H9 (cell line): Measurements from ENCODE around the gene PLXNA4. TPM values are rescaled to one million over a fixed set of nuclear protein-coding genes. Genes with fewer than 3 reads are reported as not detected.

ENCODE experiments used
- DNase-seq: peaks from one replicate; pipeline ENCODE4 v3.0.0-alpha.2; 2017
- H2AFZ ChIP-seq: one replicate; pipeline ENCODE4 v1.6.1; 2013; ENCODE audit warnings: mild to moderate bottlenecking, low read length, control low read depth, moderate library complexity
- H2AK5ac ChIP-seq: 2 replicates; pipeline ENCODE4 v1.6.1; 2013; ENCODE audit warnings: low read length, control low read depth, mixed read lengths; ENCODE audit not compliant: insufficient read length
- H2BK120ac ChIP-seq: one replicate; pipeline ENCODE4 v1.6.1; 2013; ENCODE audit warnings: low read depth, mild to moderate bottlenecking, low read length, control low read depth, inconsistent platforms; ENCODE audit not compliant: poor library complexity, severe bottlenecking
- H2BK12ac ChIP-seq: 2 replicates; pipeline ENCODE4 v1.6.1; 2013; ENCODE audit warnings: low read length, control low read depth, mixed read lengths, low read depth; ENCODE audit not compliant: insufficient read length
- H2BK15ac ChIP-seq: 2 replicates; pipeline ENCODE4 v1.6.1; 2013; ENCODE audit warnings: low read depth, low read length, control low read depth
- H2BK20ac ChIP-seq: one replicate; pipeline ENCODE4 v1.6.1; 2013; ENCODE audit warnings: low read depth, mild to moderate bottlenecking, low read length, control low read depth, inconsistent platforms; ENCODE audit not compliant: poor library complexity, severe bottlenecking
- H2BK5ac ChIP-seq: 2 replicates; pipeline ENCODE4 v1.6.1; 2013; ENCODE audit warnings: low read length, control low read depth, mixed read lengths; ENCODE audit not compliant: insufficient read length
- H3K14ac ChIP-seq: 2 replicates; pipeline ENCODE4 v1.6.1; 2013; ENCODE audit warnings: low read length, control low read depth; ENCODE audit not compliant: insufficient read depth
- H3K18ac ChIP-seq: 2 replicates; pipeline ENCODE4 v1.6.1; 2013; ENCODE audit warnings: low read depth, mild to moderate bottlenecking, mixed read lengths, low read length, control low read depth; ENCODE audit not compliant: insufficient read length
- H3K23ac ChIP-seq: 2 replicates; pipeline ENCODE4 v1.6.1; 2013; ENCODE audit warnings: low read length, control low read depth, mixed read lengths, low read depth; ENCODE audit not compliant: insufficient read length
- H3K23me2 ChIP-seq: 2 replicates; pipeline ENCODE4 v1.6.1; 2013; ENCODE audit warnings: low read depth, mild to moderate bottlenecking, mixed read lengths, low read length, control low read depth; ENCODE audit not compliant: insufficient read length, poor library complexity, severe bottlenecking
- H3K27ac ChIP-seq: 2 replicates; pipeline ENCODE4 v1.5.1; 2013; ENCODE audit warnings: low read length, control low read depth, mixed read lengths, low read depth; ENCODE audit not compliant: insufficient read length
- H3K27me3 ChIP-seq: 2 replicates; pipeline ENCODE4 v1.6.1; 2013; ENCODE audit warnings: low read length, control low read depth, inconsistent platforms; ENCODE audit not compliant: insufficient read depth
- H3K4ac ChIP-seq: 2 replicates; pipeline ENCODE4 v1.6.1; 2013; ENCODE audit warnings: low read depth, mild to moderate bottlenecking, control low read depth, inconsistent platforms, low read length, moderate library complexity
- H3K4me1 ChIP-seq: 2 replicates; pipeline ENCODE4 v1.6.1; 2013; ENCODE audit warnings: low read length, control low read depth, inconsistent platforms; ENCODE audit not compliant: insufficient read depth
- H3K4me2 ChIP-seq: 2 replicates; pipeline ENCODE4 v1.6.1; 2013; ENCODE audit warnings: low read length, control low read depth, mixed read lengths; ENCODE audit not compliant: insufficient read length, insufficient read depth
- H3K56ac ChIP-seq: 2 replicates; pipeline ENCODE4 v1.6.1; 2013; ENCODE audit warnings: low read depth, mild to moderate bottlenecking, mixed read lengths, low read length, control low read depth; ENCODE audit not compliant: insufficient read length
- H3K79me1 ChIP-seq: 2 replicates; pipeline ENCODE4 v1.6.1; 2013; ENCODE audit warnings: low read depth, mild to moderate bottlenecking, moderate library complexity, low read length, control low read depth, inconsistent platforms; ENCODE audit not compliant: insufficient read depth, poor library complexity, severe bottlenecking
- H3K79me2 ChIP-seq: 2 replicates; pipeline ENCODE4 v1.6.1; 2013; ENCODE audit warnings: low read length, control low read depth, inconsistent platforms; ENCODE audit not compliant: insufficient read depth
- H3K9ac ChIP-seq: 2 replicates; pipeline ENCODE4 v1.6.1; 2013; ENCODE audit warnings: low read length, control low read depth, mixed read lengths; ENCODE audit not compliant: insufficient read length; ENCODE audit errors: extremely low read depth
- H3K9me3 ChIP-seq: one replicate; pipeline ENCODE4 v1.6.1; 2013; ENCODE audit warnings: low read depth, low read length, inconsistent platforms; ENCODE audit not compliant: control insufficient read depth
- H3T11ph ChIP-seq: one replicate; pipeline ENCODE4 v1.6.1; 2013; ENCODE audit warnings: mild to moderate bottlenecking, low read length, control low read depth, inconsistent platforms
- H4K20me1 ChIP-seq: one replicate; pipeline ENCODE4 v1.6.1; 2013; ENCODE audit not compliant: control insufficient read depth, insufficient read length, insufficient read depth
- H4K5ac ChIP-seq: 2 replicates; pipeline ENCODE4 v1.6.1; 2013; ENCODE audit warnings: low read depth, mild to moderate bottlenecking, mixed read lengths, low read length, control low read depth; ENCODE audit not compliant: insufficient read length
- H4K8ac ChIP-seq: replicated peaks from 2 replicates; pipeline ENCODE4 v1.6.1; 2013; ENCODE audit warnings: low read length, control low read depth, mixed read lengths, low read depth; ENCODE audit not compliant: insufficient read length
- H4K91ac ChIP-seq: 2 replicates; pipeline ENCODE4 v1.6.1; 2013; ENCODE audit warnings: low read depth, mild to moderate bottlenecking, moderate library complexity, mixed read lengths, low read length, control low read depth; ENCODE audit not compliant: insufficient read length
- H3K27ac Mint-ChIP-seq, 3 experiments: 2 replicates in 2 of 3; 3 replicates in 1 of 3; pipeline ENCODE4 v1.8.0; 2020 to 2021; ENCODE audit warnings: mixed read lengths in 3 of 3, mild to moderate bottlenecking in 1 of 3, moderate library complexity in 1 of 3
- H3K27me3 Mint-ChIP-seq: 2 replicates; pipeline ENCODE4 v1.8.0; 2021; ENCODE audit warnings: low read depth, mild to moderate bottlenecking, moderate library complexity, mixed read lengths
- H3K36me3 Mint-ChIP-seq, 3 experiments: 2 replicates in 2 of 3; 3 replicates in 1 of 3; pipeline ENCODE4 v1.8.0; 2020 to 2021; ENCODE audit warnings: low read depth in 3 of 3, mixed read lengths in 3 of 3; ENCODE audit not compliant: insufficient read depth in 1 of 3
- H3K4me1 Mint-ChIP-seq, 2 experiments: 2 replicates each; pipeline ENCODE4 v1.8.0; 2020; ENCODE audit warnings: mixed read lengths in 2 of 2
- H3K4me3 Mint-ChIP-seq, 2 experiments: 2 replicates in 1 of 2; 3 replicates in 1 of 2; pipeline ENCODE4 v1.8.0; 2020 to 2021; ENCODE audit warnings: mild to moderate bottlenecking in 2 of 2, mixed read lengths in 2 of 2, moderate library complexity in 1 of 2
- H3K9me3 Mint-ChIP-seq, 2 experiments: 2 replicates in 1 of 2; 3 replicates in 1 of 2; pipeline ENCODE4 v1.8.0; 2020; ENCODE audit warnings: mild to moderate bottlenecking in 2 of 2, mixed read lengths in 2 of 2, moderate library complexity in 1 of 2
- CTCF ChIP-seq: fragments of 200-600 bp; sonication (generic); conservative IDR thresholded peaks from 3 replicates; pipeline ENCODE4 v1.8.0; 2021; ENCODE audit warnings: antibody characterized with exemption, mild to moderate bottlenecking
- WGBS: extraction: QIAGEN DNeasy Blood & Tissue Kit; methylation state at CpG from one replicate; pipeline ENCODE4 v1.1.7; 2013; ENCODE audit warnings: missing lambda C conversion rate, low lambda C conversion rate, mixed read lengths; ENCODE audit not compliant: insufficient read length; ENCODE audit errors: extremely low coverage; 5-methylcytosine and 5-hydroxymethylcytosine counted together
- total RNA-seq: library from RNA; stranded (reverse); gene quantifications from 2 replicates; pipeline ENCODE4 v1.2.1, GENCODE V29; 2021

PLXNA4 gene
- total RNA-seq, 1 experiment from 2014 or later, result 0.35 TPM

DNA sequence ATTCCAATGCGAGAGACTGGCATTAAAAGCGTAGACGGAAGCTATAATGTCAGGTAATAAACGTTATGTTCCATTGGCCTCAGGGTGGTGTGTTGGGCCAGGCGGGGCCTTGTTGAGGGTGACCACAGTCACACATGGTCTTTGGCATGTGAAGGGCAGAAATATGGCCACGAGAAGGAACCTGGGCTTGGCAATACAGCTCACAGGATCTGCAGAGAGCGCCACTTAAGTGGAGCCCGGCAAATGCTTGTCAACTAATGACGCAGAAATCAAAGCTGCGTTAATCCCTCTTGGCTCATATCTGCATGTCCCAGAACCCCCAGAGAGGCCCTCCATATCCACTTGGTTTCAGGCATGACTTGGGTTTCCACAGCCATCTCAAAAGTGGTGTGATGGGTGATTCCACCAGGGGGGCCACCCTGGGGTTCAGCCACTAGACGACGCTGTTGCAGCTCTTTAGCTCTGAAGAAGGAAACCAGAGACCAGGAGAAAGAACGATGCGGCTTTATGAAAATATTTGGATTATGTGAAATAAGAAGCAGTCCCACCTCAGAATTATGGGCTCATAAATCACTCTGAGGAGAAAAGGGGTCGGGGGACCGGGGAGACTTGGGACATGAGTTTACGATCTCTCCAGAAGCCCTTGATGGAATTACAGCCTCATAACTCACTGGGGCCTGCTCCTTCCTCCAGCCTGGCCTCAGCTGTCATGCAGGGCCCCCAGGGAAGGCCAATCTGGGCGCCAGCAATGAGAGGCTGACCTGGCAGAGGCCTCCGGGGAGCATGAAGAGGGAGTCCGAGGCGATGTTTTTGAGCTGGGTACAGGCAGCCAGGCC is 462.5 kb downstream of the PLXNA4 start:
- Histone ChIP-seq H2BK20ac (no peak overlapping the region), H3K56ac (no peak overlapping the region), H4K91ac (no peak overlapping the region), H3K23ac (no peak overlapping the region), H4K8ac (no peak overlapping the region), H2AK5ac (no peak overlapping the region), H3K4me2 (no peak overlapping the region), H3K79me1 (no peaks in the 10 kb centered on the region), H3K23me2 (no peaks in the 10 kb centered on the region), H2BK12ac (no peak overlapping the region), H2AFZ (no peak overlapping the region), H4K20me1 (no peaks in the 10 kb centered on the region), H2BK15ac (no peak overlapping the region), H3K4me1 (peaks cover under 1% of the 10 kb centered on the region; the same call in 1 of the 2 replicates), H3K27me3 (no peaks in the 10 kb centered on the region), H3K14ac (no peak overlapping the region), H3K79me2 (no peaks in the 10 kb centered on the region), H2BK5ac (no peak overlapping the region), H2BK120ac (no peak overlapping the region), H3K4ac (no peak overlapping the region), H3K9ac (no peak overlapping the region), H3K9me3 (no peaks in the 10 kb centered on the region), H4K5ac (no peak overlapping the region), H3K18ac (no peak overlapping the region), H3K27ac (no peak overlapping the region), H3T11ph (no peak overlapping the region)
- no peak overlapping the region for H3K4me3 Mint-ChIP-seq
- DNase-seq, result peak; percentile 13
- H3K9me3 Mint-ChIP-seq, result no peaks in the 10 kb centered on the region
- peaks cover 16% of the 10 kb centered on the region in 2 experiments for H3K4me1 Mint-ChIP-seq
- 0 out of 3 replicates have a peak, but pooled peaks have one; percentile 12 for TF ChIP-seq CTCF
- WGBS, result no CpG with 5 or more reads among the region's 21 CpGs
- no peaks in the 10 kb centered on the region; the same call in 1 of the 2 replicates for H3K27me3 Mint-ChIP-seq
- H3K27ac Mint-ChIP-seq, result no peak overlapping the region
- H3K36me3 Mint-ChIP-seq, result no peaks in the 10 kb centered on the region; a peak in 1 of 7 replicates
